ENCODE results near the gene NR6A1. TPM values are rescaled to one million over a fixed set of nuclear protein-coding genes. Genes with fewer than 3 reads are reported as not detected.

NR6A1 gene
- total RNA-seq, 1 experiment from 2014 or later, result 6.7 TPM

- DNase-seq, result no peak
- H3K27me3 Mint-ChIP-seq (ENCODE audit: unreplicated experiment), result no peaks in the 10 kb centered on the region
- H3K4me3 Mint-ChIP-seq (ENCODE audit: low read depth, unreplicated experiment), result no peak overlapping the region
- no peaks in the 10 kb centered on the region for H3K9me3 Mint-ChIP-seq (ENCODE audit: low read depth, unreplicated experiment)
- no TSS peak for BruUV-seq (replicated peaks)
- intact Hi-C loops (cut with micrococcal nuclease; ENCODE audit: unreplicated experiment), result no loop called here
- no peaks in the 10 kb centered on the region for H3K36me3 Mint-ChIP-seq (ENCODE audit: insufficient read depth, unreplicated experiment)
- peaks cover 19% of the 10 kb centered on the region for H3K4me1 Mint-ChIP-seq (ENCODE audit: low read depth, unreplicated experiment)
- CTCF ChIA-PET, result no interaction called here
- no peak for TF ChIP-seq CTCF (IDR thresholded peaks at IDR 0.05; ENCODE audit: unreplicated experiment)
- H3K27ac Mint-ChIP-seq (ENCODE audit: unreplicated experiment), result no peak overlapping the region
Measured at GRCh38 chr9:124594673-124595072, 176.4 kb downstream of the NR6A1 start.

GRCh38 chr9:124594225-124594624 is 176.9 kb downstream of the NR6A1 start:
- no peak overlapping the region for H3K27ac Mint-ChIP-seq (ENCODE audit: unreplicated experiment)
- TF ChIP-seq CTCF (IDR thresholded peaks at IDR 0.05; ENCODE audit: unreplicated experiment), result no peak
- H3K4me3 Mint-ChIP-seq (ENCODE audit: low read depth, unreplicated experiment), result no peak overlapping the region
- peaks cover 19% of the 10 kb centered on the region for H3K4me1 Mint-ChIP-seq (ENCODE audit: low read depth, unreplicated experiment)
- intact Hi-C loops (cut with micrococcal nuclease; ENCODE audit: unreplicated experiment), result no loop called here
- no peaks in the 10 kb centered on the region for H3K36me3 Mint-ChIP-seq (ENCODE audit: insufficient read depth, unreplicated experiment)
- no peaks in the 10 kb centered on the region for H3K27me3 Mint-ChIP-seq (ENCODE audit: unreplicated experiment)
- CTCF ChIA-PET, result interaction anchor here (0.6 kb wide), 1 partner anchor 157 kb away, joined by 3 read pairs; no protein-coding TSS in a partner anchor
- BruUV-seq (replicated peaks), result no TSS peak
- H3K9me3 Mint-ChIP-seq (ENCODE audit: low read depth, unreplicated experiment), result no peaks in the 10 kb centered on the region
- no peak for DNase-seq

GRCh38 chr9:124593651-124594058 is 177.5 kb downstream of the NR6A1 start:
- DNase-seq, result no peak
- Mint-ChIP-seq H3K27me3 (ENCODE audit: unreplicated experiment) (no peaks in the 10 kb centered on the region), H3K36me3 (ENCODE audit: insufficient read depth, unreplicated experiment) (no peaks in the 10 kb centered on the region), H3K27ac (ENCODE audit: unreplicated experiment) (no peak overlapping the region), H3K9me3 (ENCODE audit: low read depth, unreplicated experiment) (no peaks in the 10 kb centered on the region), H3K4me3 (ENCODE audit: low read depth, unreplicated experiment) (no peak overlapping the region), H3K4me1 (ENCODE audit: low read depth, unreplicated experiment) (peaks cover 19% of the 10 kb centered on the region)
- BruUV-seq (replicated peaks), result no TSS peak
- intact Hi-C loops (cut with micrococcal nuclease; ENCODE audit: unreplicated experiment), result no loop called here
- no peak for TF ChIP-seq CTCF (IDR thresholded peaks at IDR 0.05; ENCODE audit: unreplicated experiment)
- CTCF ChIA-PET, result interaction anchor here (0.6 kb wide), 1 partner anchor 157 kb away, joined by 3 read pairs; no protein-coding TSS in a partner anchor

- BruUV-seq (replicated peaks), result no TSS peak
- Mint-ChIP-seq H3K9me3 (ENCODE audit: low read depth, unreplicated experiment) (no peaks in the 10 kb centered on the region), H3K4me3 (ENCODE audit: low read depth, unreplicated experiment) (no peak overlapping the region), H3K36me3 (ENCODE audit: insufficient read depth, unreplicated experiment) (no peaks in the 10 kb centered on the region), H3K27ac (ENCODE audit: unreplicated experiment) (no peak overlapping the region), H3K4me1 (ENCODE audit: low read depth, unreplicated experiment) (peaks cover 19% of the 10 kb centered on the region), H3K27me3 (ENCODE audit: unreplicated experiment) (no peaks in the 10 kb centered on the region)
- CTCF ChIA-PET, result no interaction called here
- intact Hi-C loops (cut with micrococcal nuclease; ENCODE audit: unreplicated experiment), result no loop called here
- no peak for DNase-seq
- TF ChIP-seq CTCF (IDR thresholded peaks at IDR 0.05; ENCODE audit: unreplicated experiment), result no peak
Measured at GRCh38 chr9:124593200-124593599, 177.9 kb downstream of the NR6A1 start.

Measured in Calu3 (cell line).